ENCODE measurements around the gene CASK.

The CASK gene

DNA sequence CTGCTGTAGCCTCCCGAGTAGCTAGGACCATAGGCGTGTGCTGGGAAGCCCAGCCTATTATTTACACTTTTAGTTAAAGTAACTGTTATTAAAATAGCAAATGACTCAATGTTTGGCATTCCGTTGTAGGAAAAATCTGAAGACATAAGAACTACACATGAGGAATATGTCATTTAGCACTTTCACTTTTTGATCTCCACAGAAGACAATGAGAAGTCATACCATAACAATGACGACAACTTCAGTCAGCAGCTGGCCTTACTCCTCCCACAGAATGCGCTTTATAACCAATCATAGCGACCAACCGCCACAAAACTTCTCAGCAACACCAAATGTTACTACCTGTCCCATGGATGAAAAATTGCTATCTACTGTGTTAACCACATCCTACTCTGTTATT lies 227.9 kb downstream of the CASK start:
- no peaks in the 10 kb centered on the region for H3K9me3 ChIP-seq (ENCODE audit: low read length)
- H3K4me1 ChIP-seq (ENCODE audit: insufficient read depth, low read length, severe bottlenecking), result peaks cover 31% of the 10 kb centered on the region
- no peaks in the 10 kb centered on the region for H3F3A ChIP-seq (ENCODE audit: insufficient read depth, low read length)
- H3K36me3 ChIP-seq (ENCODE audit: insufficient read depth, low read length), result peaks cover 7% of the 10 kb centered on the region; the same call in 1 of the 2 replicates
- no peaks in the 10 kb centered on the region for H3K27me3 ChIP-seq (ENCODE audit: insufficient read depth, low read length)
- TF ChIP-seq CTCF (IDR thresholded peaks at IDR 0.05; ENCODE audit: low read length), result no peak
- no peak for TF ChIP-seq EZH2 (IDR thresholded peaks at IDR 0.05; ENCODE audit: borderline replicate concordance, low read length)
- H2AFZ ChIP-seq (ENCODE audit: low read length), result no peak overlapping the region
- no peak overlapping the region for H3K4me2 ChIP-seq (ENCODE audit: low read length)
- no peaks in the 10 kb centered on the region for H3K79me2 ChIP-seq (ENCODE audit: insufficient read depth, low read length)
- H3K4me3 ChIP-seq (ENCODE audit: low read depth, low read length, poor library complexity, severe bottlenecking), result no peak overlapping the region
- no peaks in the 10 kb centered on the region for H4K20me1 ChIP-seq (ENCODE audit: insufficient read depth, low read length)
- H3K27ac ChIP-seq (ENCODE audit: low read depth, low read length, poor library complexity, severe bottlenecking), result no peak overlapping the region
- H3K9ac ChIP-seq (ENCODE audit: low read length), result no peak overlapping the region
- H3K9me2 ChIP-seq (ENCODE audit: low read depth, low read length), result no peaks in the 10 kb centered on the region

- Histone ChIP-seq H3K36me3 (ENCODE audit: insufficient read depth, low read length) (peaks cover 7% of the 10 kb centered on the region; the same call in 1 of the 2 replicates), H3K4me3 (ENCODE audit: low read depth, low read length, poor library complexity, severe bottlenecking) (no peak overlapping the region), H3K4me1 (ENCODE audit: insufficient read depth, low read length, severe bottlenecking) (peaks cover 47% of the 10 kb centered on the region), H2AFZ (ENCODE audit: low read length) (no peak overlapping the region), H3K79me2 (ENCODE audit: insufficient read depth, low read length) (no peaks in the 10 kb centered on the region), H3K27ac (ENCODE audit: low read depth, low read length, poor library complexity, severe bottlenecking) (peak overlapping the region; percentile 52), H3K9ac (ENCODE audit: low read length) (no peak overlapping the region), H3K9me3 (ENCODE audit: low read length) (no peaks in the 10 kb centered on the region), H3F3A (ENCODE audit: insufficient read depth, low read length) (no peaks in the 10 kb centered on the region), H4K20me1 (ENCODE audit: insufficient read depth, low read length) (no peaks in the 10 kb centered on the region), H3K4me2 (ENCODE audit: low read length) (no peak overlapping the region), H3K27me3 (ENCODE audit: insufficient read depth, low read length) (no peaks in the 10 kb centered on the region), H3K9me2 (ENCODE audit: low read depth, low read length) (no peaks in the 10 kb centered on the region)
- TF ChIP-seq EZH2 (IDR thresholded peaks at IDR 0.05; ENCODE audit: borderline replicate concordance, low read length) (no peak), CTCF (IDR thresholded peaks at IDR 0.05; ENCODE audit: low read length) (no peak)
These were observed 230.3 kb downstream of the CASK start for GRCh38 chrX:41693024-41693423.

DNA sequence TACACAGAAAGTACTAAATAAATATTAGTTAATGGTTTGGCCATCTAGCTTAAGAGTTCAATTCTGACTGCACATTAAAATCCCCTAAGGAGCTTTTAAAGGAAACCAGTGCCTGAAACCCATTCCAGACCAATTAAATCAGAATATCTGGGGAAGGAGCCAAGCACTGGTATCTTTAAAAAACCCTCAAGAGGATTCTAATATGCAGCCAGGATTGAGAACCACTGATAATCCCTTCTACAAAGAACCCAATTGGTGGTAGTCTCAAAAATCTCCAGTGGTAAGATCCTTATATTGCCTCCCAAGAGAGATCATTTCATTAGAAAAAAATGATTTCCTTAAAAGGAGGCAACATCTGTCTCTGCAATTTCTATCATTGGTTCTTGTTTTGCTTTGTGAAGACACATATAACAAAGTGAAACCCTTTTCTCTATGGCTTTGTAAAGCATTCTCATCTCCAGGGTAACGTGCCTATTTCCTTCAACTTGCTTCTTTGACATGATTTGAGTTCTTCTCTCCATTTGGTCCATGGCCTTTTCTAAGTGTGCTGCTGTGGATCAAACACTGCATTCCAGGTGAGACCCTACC lies 231.1 kb downstream of the CASK start:
- no peak overlapping the region for H3K4me3 ChIP-seq (ENCODE audit: low read depth, low read length, poor library complexity, severe bottlenecking)
- no peaks in the 10 kb centered on the region for H3K9me3 ChIP-seq (ENCODE audit: low read length)
- H3K79me2 ChIP-seq (ENCODE audit: insufficient read depth, low read length), result no peaks in the 10 kb centered on the region
- H2AFZ ChIP-seq (ENCODE audit: low read length), result no peak overlapping the region
- H3K36me3 ChIP-seq (ENCODE audit: insufficient read depth, low read length), result peaks cover 5% of the 10 kb centered on the region; the same call in 1 of the 2 replicates
- no peaks in the 10 kb centered on the region for H3F3A ChIP-seq (ENCODE audit: insufficient read depth, low read length)
- no peaks in the 10 kb centered on the region for H3K27me3 ChIP-seq (ENCODE audit: insufficient read depth, low read length)
- H3K9me2 ChIP-seq (ENCODE audit: low read depth, low read length), result no peaks in the 10 kb centered on the region
- H3K4me2 ChIP-seq (ENCODE audit: low read length), result peak overlapping the region; percentile 42
- TF ChIP-seq EZH2 (IDR thresholded peaks at IDR 0.05; ENCODE audit: borderline replicate concordance, low read length), result no peak
- peak overlapping the region; percentile 52 for H3K27ac ChIP-seq (ENCODE audit: low read depth, low read length, poor library complexity, severe bottlenecking)
- no peak overlapping the region for H3K9ac ChIP-seq (ENCODE audit: low read length)
- H4K20me1 ChIP-seq (ENCODE audit: insufficient read depth, low read length), result no peaks in the 10 kb centered on the region
- peaks cover 53% of the 10 kb centered on the region for H3K4me1 ChIP-seq (ENCODE audit: insufficient read depth, low read length, severe bottlenecking)

GRCh38 chrX:41689711-41690110 lies 233.6 kb downstream of the CASK start:
- Histone ChIP-seq H3F3A (ENCODE audit: insufficient read depth, low read length) (no peaks in the 10 kb centered on the region), H3K79me2 (ENCODE audit: insufficient read depth, low read length) (no peaks in the 10 kb centered on the region), H3K4me2 (ENCODE audit: low read length) (no peak overlapping the region; the same call in 1 of the 2 replicates), H3K4me3 (ENCODE audit: low read depth, low read length, poor library complexity, severe bottlenecking) (no peak overlapping the region), H3K27me3 (ENCODE audit: insufficient read depth, low read length) (no peaks in the 10 kb centered on the region), H3K9me2 (ENCODE audit: low read depth, low read length) (no peaks in the 10 kb centered on the region), H2AFZ (ENCODE audit: low read length) (no peak overlapping the region), H3K9ac (ENCODE audit: low read length) (no peak overlapping the region), H3K9me3 (ENCODE audit: low read length) (no peaks in the 10 kb centered on the region), H3K27ac (ENCODE audit: low read depth, low read length, poor library complexity, severe bottlenecking) (no peak overlapping the region), H4K20me1 (ENCODE audit: insufficient read depth, low read length) (no peaks in the 10 kb centered on the region), H3K36me3 (ENCODE audit: insufficient read depth, low read length) (peaks cover 4% of the 10 kb centered on the region; the same call in 1 of the 2 replicates), H3K4me1 (ENCODE audit: insufficient read depth, low read length, severe bottlenecking) (peaks cover 68% of the 10 kb centered on the region)
- no peak for TF ChIP-seq CTCF (IDR thresholded peaks at IDR 0.05; ENCODE audit: low read length)
- no peak for TF ChIP-seq EZH2 (IDR thresholded peaks at IDR 0.05; ENCODE audit: borderline replicate concordance, low read length)

Data from OCI-LY1 (cell line).